ENCODE measurements around the gene TMEM168.
A peak's percentile ranks its signal among the peaks of the same experiment; 100 is the strongest.

Gene TMEM168

DNA sequence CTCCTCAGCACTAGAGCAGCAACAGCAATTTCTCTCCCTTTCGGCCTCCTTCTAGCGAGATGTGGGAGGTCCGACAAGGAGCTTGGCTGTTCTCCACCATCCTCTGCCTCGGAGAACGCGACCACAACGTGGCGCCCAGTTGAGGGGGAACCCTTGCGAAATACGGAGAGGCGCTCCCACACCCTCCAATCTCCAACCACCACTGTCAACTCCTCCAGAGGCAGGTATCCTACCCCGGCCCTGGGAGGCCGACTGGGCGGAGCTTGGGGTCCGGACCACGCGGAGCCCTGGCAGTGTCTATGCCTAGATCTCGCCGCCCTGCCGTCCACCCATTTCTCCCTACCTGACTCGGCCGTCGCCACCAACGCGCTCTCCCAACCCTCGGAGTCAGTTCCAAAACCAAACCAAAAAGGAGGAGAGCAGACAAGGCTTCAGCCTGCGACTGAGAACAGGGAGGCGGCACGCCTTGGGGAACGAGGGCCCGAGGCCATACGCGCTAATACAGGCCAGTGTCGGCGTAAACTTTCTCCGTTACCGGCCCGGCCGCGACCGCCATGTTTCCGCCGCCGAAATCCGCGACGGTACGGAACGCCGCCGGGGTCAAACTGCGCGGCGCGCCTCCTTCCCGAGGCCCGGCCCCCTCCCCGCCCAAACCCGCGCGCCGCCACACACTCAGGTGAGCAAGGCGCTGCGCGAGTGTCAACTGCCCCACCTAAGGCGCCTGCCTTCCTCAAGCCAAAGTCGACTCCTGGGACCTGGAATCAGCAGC, at the start of gene TMEM168 (continued):
- TF ChIP-seq ZNF501 (tag by site-specific recombination; IDR thresholded peaks at IDR 0.05): peak; percentile 100
- peak; percentile 93 for TF ChIP-seq ZNF561 (tag by site-specific recombination; IDR thresholded peaks at IDR 0.05; ENCODE audit: borderline replicate concordance)
- TF ChIP-seq, protein P1, sequence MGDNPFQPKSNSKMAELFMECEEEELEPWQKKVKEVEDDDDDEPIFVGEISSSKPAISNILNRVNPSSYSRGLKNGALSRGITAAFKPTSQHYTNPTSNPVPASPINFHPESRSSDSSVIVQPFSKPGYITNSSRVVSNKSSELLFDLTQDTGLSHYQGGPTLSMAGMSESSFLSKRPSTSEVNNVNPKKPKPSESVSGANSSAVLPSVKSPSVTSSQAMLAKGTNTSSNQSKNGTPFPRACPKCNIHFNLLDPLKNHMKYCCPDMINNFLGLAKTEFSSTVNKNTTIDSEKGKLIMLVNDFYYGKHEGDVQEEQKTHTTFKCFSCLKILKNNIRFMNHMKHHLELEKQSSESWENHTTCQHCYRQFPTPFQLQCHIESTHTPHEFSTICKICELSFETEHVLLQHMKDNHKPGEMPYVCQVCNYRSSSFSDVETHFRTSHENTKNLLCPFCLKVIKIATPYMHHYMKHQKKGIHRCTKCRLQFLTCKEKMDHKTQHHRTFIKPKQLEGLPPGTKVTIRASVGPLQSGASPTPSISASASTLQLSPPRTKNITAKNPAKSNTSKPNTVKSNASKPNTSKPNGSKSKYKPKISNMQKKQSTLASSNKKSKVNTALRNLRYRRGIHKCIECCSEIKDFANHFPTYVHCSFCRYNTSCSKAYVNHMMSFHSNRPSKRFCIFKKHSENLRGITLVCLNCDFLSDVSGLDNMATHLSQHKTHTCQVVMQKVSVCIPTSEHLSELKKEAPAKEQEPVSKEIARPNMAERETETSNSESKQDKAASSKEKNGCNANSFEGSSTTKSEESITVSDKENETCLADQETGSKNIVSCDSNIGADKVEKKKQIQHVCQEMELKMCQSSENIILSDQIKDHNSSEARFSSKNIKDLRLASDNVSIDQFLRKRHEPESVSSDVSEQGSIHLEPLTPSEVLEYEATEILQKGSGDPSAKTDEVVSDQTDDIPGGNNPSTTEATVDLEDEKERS (tag by site-specific recombination; IDR thresholded peaks at IDR 0.05): peak; percentile 90; the same call in 1 of the 2 replicates
- no peak for TF ChIP-seq ZNF585B (tag by site-specific recombination; IDR thresholded peaks at IDR 0.05)
- no peak for TF ChIP-seq ZNF658 (tag by site-specific recombination; IDR thresholded peaks at IDR 0.05)
- TF ChIP-seq, protein P2, sequence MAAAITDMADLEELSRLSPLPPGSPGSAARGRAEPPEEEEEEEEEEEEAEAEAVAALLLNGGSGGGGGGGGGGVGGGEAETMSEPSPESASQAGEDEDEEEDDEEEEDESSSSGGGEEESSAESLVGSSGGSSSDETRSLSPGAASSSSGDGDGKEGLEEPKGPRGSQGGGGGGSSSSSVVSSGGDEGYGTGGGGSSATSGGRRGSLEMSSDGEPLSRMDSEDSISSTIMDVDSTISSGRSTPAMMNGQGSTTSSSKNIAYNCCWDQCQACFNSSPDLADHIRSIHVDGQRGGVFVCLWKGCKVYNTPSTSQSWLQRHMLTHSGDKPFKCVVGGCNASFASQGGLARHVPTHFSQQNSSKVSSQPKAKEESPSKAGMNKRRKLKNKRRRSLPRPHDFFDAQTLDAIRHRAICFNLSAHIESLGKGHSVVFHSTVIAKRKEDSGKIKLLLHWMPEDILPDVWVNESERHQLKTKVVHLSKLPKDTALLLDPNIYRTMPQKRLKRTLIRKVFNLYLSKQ (tag by site-specific recombination; IDR thresholded peaks at IDR 0.05; ENCODE audit: borderline replicate concordance): no peak
- TF ChIP-seq, protein P3, sequence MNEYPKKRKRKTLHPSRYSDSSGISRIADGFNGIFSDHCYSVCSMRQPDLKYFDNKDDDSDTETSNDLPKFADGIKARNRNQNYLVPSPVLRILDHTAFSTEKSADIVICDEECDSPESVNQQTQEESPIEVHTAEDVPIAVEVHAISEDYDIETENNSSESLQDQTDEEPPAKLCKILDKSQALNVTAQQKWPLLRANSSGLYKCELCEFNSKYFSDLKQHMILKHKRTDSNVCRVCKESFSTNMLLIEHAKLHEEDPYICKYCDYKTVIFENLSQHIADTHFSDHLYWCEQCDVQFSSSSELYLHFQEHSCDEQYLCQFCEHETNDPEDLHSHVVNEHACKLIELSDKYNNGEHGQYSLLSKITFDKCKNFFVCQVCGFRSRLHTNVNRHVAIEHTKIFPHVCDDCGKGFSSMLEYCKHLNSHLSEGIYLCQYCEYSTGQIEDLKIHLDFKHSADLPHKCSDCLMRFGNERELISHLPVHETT (tag by site-specific recombination; IDR thresholded peaks at IDR 0.05): peak; percentile 89
- peak; percentile 88; the same call in 1 of the 2 replicates for TF ChIP-seq KLF8 (tag by site-specific recombination; IDR thresholded peaks at IDR 0.05)
- TF ChIP-seq, protein P4, sequence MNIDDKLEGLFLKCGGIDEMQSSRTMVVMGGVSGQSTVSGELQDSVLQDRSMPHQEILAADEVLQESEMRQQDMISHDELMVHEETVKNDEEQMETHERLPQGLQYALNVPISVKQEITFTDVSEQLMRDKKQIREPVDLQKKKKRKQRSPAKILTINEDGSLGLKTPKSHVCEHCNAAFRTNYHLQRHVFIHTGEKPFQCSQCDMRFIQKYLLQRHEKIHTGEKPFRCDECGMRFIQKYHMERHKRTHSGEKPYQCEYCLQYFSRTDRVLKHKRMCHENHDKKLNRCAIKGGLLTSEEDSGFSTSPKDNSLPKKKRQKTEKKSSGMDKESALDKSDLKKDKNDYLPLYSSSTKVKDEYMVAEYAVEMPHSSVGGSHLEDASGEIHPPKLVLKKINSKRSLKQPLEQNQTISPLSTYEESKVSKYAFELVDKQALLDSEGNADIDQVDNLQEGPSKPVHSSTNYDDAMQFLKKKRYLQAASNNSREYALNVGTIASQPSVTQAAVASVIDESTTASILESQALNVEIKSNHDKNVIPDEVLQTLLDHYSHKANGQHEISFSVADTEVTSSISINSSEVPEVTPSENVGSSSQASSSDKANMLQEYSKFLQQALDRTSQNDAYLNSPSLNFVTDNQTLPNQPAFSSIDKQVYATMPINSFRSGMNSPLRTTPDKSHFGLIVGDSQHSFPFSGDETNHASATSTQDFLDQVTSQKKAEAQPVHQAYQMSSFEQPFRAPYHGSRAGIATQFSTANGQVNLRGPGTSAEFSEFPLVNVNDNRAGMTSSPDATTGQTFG (tag by site-specific recombination; IDR thresholded peaks at IDR 0.05; ENCODE audit: borderline replicate concordance): no peak
- TF ChIP-seq ZFHX2 (tag by site-specific recombination; conservative IDR thresholded peaks at IDR 0.05): peak; percentile 77
- TF ChIP-seq SALL2 (tag by site-specific recombination; IDR thresholded peaks at IDR 0.05; ENCODE audit: borderline replicate concordance): no peak
- TF ChIP-seq ZNF548 (tag by site-specific recombination; IDR thresholded peaks at IDR 0.05): no peak
- TF ChIP-seq, protein P5, sequence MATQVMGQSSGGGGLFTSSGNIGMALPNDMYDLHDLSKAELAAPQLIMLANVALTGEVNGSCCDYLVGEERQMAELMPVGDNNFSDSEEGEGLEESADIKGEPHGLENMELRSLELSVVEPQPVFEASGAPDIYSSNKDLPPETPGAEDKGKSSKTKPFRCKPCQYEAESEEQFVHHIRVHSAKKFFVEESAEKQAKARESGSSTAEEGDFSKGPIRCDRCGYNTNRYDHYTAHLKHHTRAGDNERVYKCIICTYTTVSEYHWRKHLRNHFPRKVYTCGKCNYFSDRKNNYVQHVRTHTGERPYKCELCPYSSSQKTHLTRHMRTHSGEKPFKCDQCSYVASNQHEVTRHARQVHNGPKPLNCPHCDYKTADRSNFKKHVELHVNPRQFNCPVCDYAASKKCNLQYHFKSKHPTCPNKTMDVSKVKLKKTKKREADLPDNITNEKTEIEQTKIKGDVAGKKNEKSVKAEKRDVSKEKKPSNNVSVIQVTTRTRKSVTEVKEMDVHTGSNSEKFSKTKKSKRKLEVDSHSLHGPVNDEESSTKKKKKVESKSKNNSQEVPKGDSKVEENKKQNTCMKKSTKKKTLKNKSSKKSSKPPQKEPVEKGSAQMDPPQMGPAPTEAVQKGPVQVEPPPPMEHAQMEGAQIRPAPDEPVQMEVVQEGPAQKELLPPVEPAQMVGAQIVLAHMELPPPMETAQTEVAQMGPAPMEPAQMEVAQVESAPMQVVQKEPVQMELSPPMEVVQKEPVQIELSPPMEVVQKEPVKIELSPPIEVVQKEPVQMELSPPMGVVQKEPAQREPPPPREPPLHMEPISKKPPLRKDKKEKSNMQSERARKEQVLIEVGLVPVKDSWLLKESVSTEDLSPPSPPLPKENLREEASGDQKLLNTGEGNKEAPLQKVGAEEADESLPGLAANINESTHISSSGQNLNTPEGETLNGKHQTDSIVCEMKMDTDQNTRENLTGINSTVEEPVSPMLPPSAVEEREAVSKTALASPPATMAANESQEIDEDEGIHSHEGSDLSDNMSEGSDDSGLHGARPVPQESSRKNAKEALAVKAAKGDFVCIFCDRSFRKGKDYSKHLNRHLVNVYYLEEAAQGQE (tag by site-specific recombination; IDR thresholded peaks at IDR 0.05): peak; percentile 68
- peak; percentile 45 for TF ChIP-seq SETDB1 (IDR thresholded peaks at IDR 0.05; ENCODE audit: insufficient read length, low read length)
- TF ChIP-seq SCRT2 (tag by site-specific recombination; IDR thresholded peaks at IDR 0.05): peak; percentile 49
- no peak for TF ChIP-seq ZNF830 (tag by site-specific recombination; IDR thresholded peaks at IDR 0.05; ENCODE audit: low read depth)
- peak; percentile 66 for TF ChIP-seq ZSCAN30 (tag by site-specific recombination; IDR thresholded peaks at IDR 0.05)
- TF ChIP-seq, protein P6, sequence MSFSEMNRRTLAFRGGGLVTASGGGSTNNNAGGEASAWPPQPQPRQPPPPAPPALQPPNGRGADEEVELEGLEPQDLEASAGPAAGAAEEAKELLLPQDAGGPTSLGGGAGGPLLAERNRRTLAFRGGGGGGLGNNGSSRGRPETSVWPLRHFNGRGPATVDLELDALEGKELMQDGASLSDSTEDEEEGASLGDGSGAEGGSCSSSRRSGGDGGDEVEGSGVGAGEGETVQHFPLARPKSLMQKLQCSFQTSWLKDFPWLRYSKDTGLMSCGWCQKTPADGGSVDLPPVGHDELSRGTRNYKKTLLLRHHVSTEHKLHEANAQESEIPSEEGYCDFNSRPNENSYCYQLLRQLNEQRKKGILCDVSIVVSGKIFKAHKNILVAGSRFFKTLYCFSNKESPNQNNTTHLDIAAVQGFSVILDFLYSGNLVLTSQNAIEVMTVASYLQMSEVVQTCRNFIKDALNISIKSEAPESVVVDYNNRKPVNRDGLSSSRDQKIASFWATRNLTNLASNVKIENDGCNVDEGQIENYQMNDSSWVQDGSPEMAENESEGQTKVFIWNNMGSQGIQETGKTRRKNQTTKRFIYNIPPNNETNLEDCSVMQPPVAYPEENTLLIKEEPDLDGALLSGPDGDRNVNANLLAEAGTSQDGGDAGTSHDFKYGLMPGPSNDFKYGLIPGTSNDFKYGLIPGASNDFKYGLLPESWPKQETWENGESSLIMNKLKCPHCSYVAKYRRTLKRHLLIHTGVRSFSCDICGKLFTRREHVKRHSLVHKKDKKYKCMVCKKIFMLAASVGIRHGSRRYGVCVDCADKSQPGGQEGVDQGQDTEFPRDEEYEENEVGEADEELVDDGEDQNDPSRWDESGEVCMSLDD (tag by site-specific recombination; IDR thresholded peaks at IDR 0.05): peak; percentile 73; the same call in 1 of the 2 replicates
- 0 out of 2 replicates have a peak, but pooled peaks have one; percentile 10 for TF ChIP-seq FEZF1 (tag by site-specific recombination; IDR thresholded peaks at IDR 0.05)
- TF ChIP-seq, protein P7, sequence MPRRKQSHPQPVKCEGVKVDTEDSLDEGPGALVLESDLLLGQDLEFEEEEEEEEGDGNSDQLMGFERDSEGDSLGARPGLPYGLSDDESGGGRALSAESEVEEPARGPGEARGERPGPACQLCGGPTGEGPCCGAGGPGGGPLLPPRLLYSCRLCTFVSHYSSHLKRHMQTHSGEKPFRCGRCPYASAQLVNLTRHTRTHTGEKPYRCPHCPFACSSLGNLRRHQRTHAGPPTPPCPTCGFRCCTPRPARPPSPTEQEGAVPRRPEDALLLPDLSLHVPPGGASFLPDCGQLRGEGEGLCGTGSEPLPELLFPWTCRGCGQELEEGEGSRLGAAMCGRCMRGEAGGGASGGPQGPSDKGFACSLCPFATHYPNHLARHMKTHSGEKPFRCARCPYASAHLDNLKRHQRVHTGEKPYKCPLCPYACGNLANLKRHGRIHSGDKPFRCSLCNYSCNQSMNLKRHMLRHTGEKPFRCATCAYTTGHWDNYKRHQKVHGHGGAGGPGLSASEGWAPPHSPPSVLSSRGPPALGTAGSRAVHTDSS (tag by site-specific recombination; IDR thresholded peaks at IDR 0.05): peak; percentile 69
- TF ChIP-seq ZBTB8A (tag by site-specific recombination; IDR thresholded peaks at IDR 0.05): peak; percentile 89
- no peak for TF ChIP-seq ZNF571 (tag by site-specific recombination; IDR thresholded peaks at IDR 0.05)
